ENCODE results near the gene CYB561D2. TPM values are rescaled to one million over a fixed set of nuclear protein-coding genes. Genes with fewer than 3 reads are reported as not detected.

CYB561D2 gene
- total and polyA plus RNA-seq, 2 of the 13 experiments (the other 11 are each of a cell fraction or from before 2014, with no cell fraction given): 11.1 to 17.2 TPM

- peak; percentile 97 for TF ChIP-seq PATZ1 (CRISPR knock-in tag; IDR thresholded peaks at IDR 0.05)
- TF ChIP-seq HMGA1 (CRISPR knock-in tag; conservative IDR thresholded peaks at IDR 0.05): no peak
- TF ChIP-seq E2F2 (CRISPR knock-in tag; IDR thresholded peaks at IDR 0.05; ENCODE audit: borderline replicate concordance): no peak
- no peak for TF ChIP-seq TOPORS (CRISPR knock-in tag; IDR thresholded peaks at IDR 0.05)
- no peak for TF ChIP-seq GLMP (CRISPR knock-in tag; IDR thresholded peaks at IDR 0.05; ENCODE audit: borderline replicate concordance)
- TF ChIP-seq JARID2 (CRISPR knock-in tag; IDR thresholded peaks at IDR 0.05; ENCODE audit: insufficient replicate concordance): no peak
- TF ChIP-seq MAX (IDR thresholded peaks at IDR 0.05): peak; percentile 82
- TF ChIP-seq TIGD3 (CRISPR knock-in tag; IDR thresholded peaks at IDR 0.05; ENCODE audit: borderline replicate concordance): peak; percentile 28; the same call in 1 of the 2 replicates
- TF ChIP-seq ZNF33B (CRISPR knock-in tag; IDR thresholded peaks at IDR 0.05): no peak
- TF ChIP-seq MTERF4 (CRISPR knock-in tag; IDR thresholded peaks at IDR 0.05): no peak
- peak; percentile 72; the same call in 1 of the 2 replicates for TF ChIP-seq ZNF709 (CRISPR knock-in tag; IDR thresholded peaks at IDR 0.05)
- no peak for TF ChIP-seq CEBPB (IDR thresholded peaks at IDR 0.05; ENCODE audit: borderline replicate concordance, low read depth, low read length)
Measured at GRCh38 chr3:50303013-50303815, 47.4 kb upstream of the CYB561D2 start, which contains the start of gene HYAL1 (continued).
